Fibroblast of lung (primary cell): ENCODE data around the gene EFNA5. TPM values are rescaled to one million over a fixed set of nuclear protein-coding genes. Genes with fewer than 3 reads are reported as not detected.
A peak's percentile ranks its signal among the peaks of the same experiment; 100 is the strongest.

Experiments
- DNase-seq, 2 donors: peaks; one replicate each; pipeline versions ENCODE4 v3.0.0 to v3.0.0-alpha.2; 2010; ENCODE audit warnings: low read depth in 2 of 2
- H2AFZ ChIP-seq: 2 replicates; pipeline ENCODE4 v1.5.1; 2012; ENCODE audit warnings: low read length, control low read depth, inconsistent platforms
- H3K27ac ChIP-seq: 2 replicates; pipeline ENCODE4 v1.5.1; 2011; ENCODE audit warnings: low read length, control low read depth; ENCODE audit not compliant: insufficient read depth
- H3K27me3 ChIP-seq: 2 replicates; pipeline ENCODE4 v1.5.1; 2011; ENCODE audit warnings: mild to moderate bottlenecking, low read length; ENCODE audit not compliant: control insufficient read depth, insufficient read depth
- H3K36me3 ChIP-seq: 2 replicates; pipeline ENCODE4 v1.5.1; 2011; ENCODE audit warnings: low read length; ENCODE audit not compliant: control insufficient read depth, insufficient read depth
- H3K4me1 ChIP-seq: 2 replicates; pipeline ENCODE4 v1.5.1; 2011; ENCODE audit warnings: low read length; ENCODE audit not compliant: control insufficient read depth, insufficient read depth; ENCODE audit errors: extremely low read depth
- H3K4me2 ChIP-seq: 2 replicates; pipeline ENCODE4 v1.5.1; 2011; ENCODE audit warnings: low read length, control low read depth; ENCODE audit not compliant: insufficient read depth; ENCODE audit errors: extremely low read depth
- H3K4me3 ChIP-seq, 4 experiments: fragments of 200-600 bp in 1 of 4; sonication (generic) in 1 of 4; replicated peaks in 1 of 4; 2 replicates each; pipeline ENCODE4 v1.5.1; 2011 to 2016; ENCODE audit warnings: low read length in 4 of 4, low read depth in 3 of 4, mild to moderate bottlenecking in 3 of 4, control low read depth in 2 of 4, inconsistent platforms in 1 of 4, mixed read lengths in 1 of 4; ENCODE audit not compliant: insufficient read depth in 1 of 4; ENCODE audit errors: control extremely low read depth in 1 of 4
- H3K79me2 ChIP-seq: 2 replicates; pipeline ENCODE4 v1.5.1; 2012; ENCODE audit warnings: mild to moderate bottlenecking, low read length, inconsistent platforms; ENCODE audit not compliant: control insufficient read depth, insufficient read depth
- H3K9ac ChIP-seq: 2 replicates; pipeline ENCODE4 v1.5.1; 2011; ENCODE audit warnings: mild to moderate bottlenecking, low read length, control low read depth; ENCODE audit not compliant: insufficient read depth
- H3K9me3 ChIP-seq: 2 replicates; pipeline ENCODE4 v1.5.1; 2012; ENCODE audit warnings: low read depth, low read length; ENCODE audit not compliant: control insufficient read depth, insufficient read depth
- H4K20me1 ChIP-seq: 2 replicates; pipeline ENCODE4 v1.5.1; 2011; ENCODE audit warnings: low read length; ENCODE audit not compliant: control insufficient read depth, insufficient read depth; ENCODE audit errors: extremely low read depth
- CTCF ChIP-seq, 2 donors: IDR thresholded peaks in 1 of 2; conservative IDR thresholded peaks in 1 of 2; 1 replicate in 1 of 2; 2 replicates in 1 of 2; pipeline ENCODE4 v1.5.1; 2011 to 2012; ENCODE audit warnings: low read length in 2 of 2, control low read depth in 1 of 2, inconsistent platforms in 1 of 2, low read depth in 1 of 2, mild to moderate bottlenecking in 1 of 2
- EZH2 ChIP-seq: IDR thresholded peaks from 2 replicates; pipeline ENCODE4 v1.5.1; 2012; ENCODE audit warnings: low read length, control low read depth, mild to moderate bottlenecking; ENCODE audit errors: missing control alignments
- polyA plus RNA-seq, 2 donors: library from polyadenylated mRNA; depleted of rRNA in 1 of 2; stranded (reverse) in 1 of 2; unstranded in 1 of 2; fragments of >200 nt; gene quantifications; 2 replicates each; pipeline ENCODE4 v1.2.1, GENCODE V29; 2011 to 2012; ENCODE audit warnings: missing spikeins in 1 of 2
- total RNA-seq: library from RNA; depleted of rRNA; stranded (reverse); fragments of >200 nt; gene quantifications from 2 replicates; pipeline ENCODE4 v1.2.1, GENCODE V29; 2014

The EFNA5 gene
- total and polyA plus RNA-seq, 2 donors (not counting 1 experiment from before 2014, with no cell fraction given): 3.5 to 3.7 TPM

- no peak overlapping the region for H3K4me2 ChIP-seq
- no peak for TF ChIP-seq EZH2
- no peaks in the 10 kb centered on the region for H3K36me3 ChIP-seq
- H3K79me2 ChIP-seq: no peaks in the 10 kb centered on the region
- H3K27me3 ChIP-seq: no peaks in the 10 kb centered on the region
- H3K27ac ChIP-seq: no peak overlapping the region
- peaks cover 8% of the 10 kb centered on the region for H3K4me1 ChIP-seq
- H3K9me3 ChIP-seq: no peaks in the 10 kb centered on the region
- peak in 1 of 2 donors; percentile 75 for DNase-seq
- no peak overlapping the region for H2AFZ ChIP-seq
- H3K9ac ChIP-seq: no peak overlapping the region
- H3K4me3 ChIP-seq: no peak overlapping the region
- H4K20me1 ChIP-seq: no peaks in the 10 kb centered on the region
Observed at GRCh38 chr5:107555425-107556090, 115.2 kb downstream of the EFNA5 start.

GRCh38 chr5:107554776-107555424, 115.8 kb downstream of the EFNA5 start:
- Histone ChIP-seq H4K20me1 (no peaks in the 10 kb centered on the region), H3K79me2 (no peaks in the 10 kb centered on the region), H3K4me3 (no peak overlapping the region), H3K4me2 (peak overlapping the region; percentile 55), H3K9me3 (no peaks in the 10 kb centered on the region), H3K27me3 (no peaks in the 10 kb centered on the region), H3K9ac (no peak overlapping the region), H3K4me1 (peaks cover 8% of the 10 kb centered on the region), H3K36me3 (no peaks in the 10 kb centered on the region), H2AFZ (no peak overlapping the region), H3K27ac (no peak overlapping the region)
- DNase-seq: no peak
- no peak for TF ChIP-seq EZH2
- no peak for TF ChIP-seq CTCF (conservative IDR thresholded peaks at IDR 0.05 in 1 of 2, IDR thresholded peaks at IDR 0.05 in 1 of 2; ENCODE audit: low read depth in 1 of 2, low read length in 2 of 2)

GRCh38 chr5:107553117-107553555, 117.6 kb downstream of the EFNA5 start:
- Histone ChIP-seq H3K4me3 (no peak overlapping the region), H3K27ac (no peak overlapping the region), H2AFZ (no peak overlapping the region), H3K36me3 (no peaks in the 10 kb centered on the region), H3K4me2 (no peak overlapping the region), H3K27me3 (no peaks in the 10 kb centered on the region), H4K20me1 (no peaks in the 10 kb centered on the region), H3K9ac (no peak overlapping the region), H3K4me1 (peaks cover 8% of the 10 kb centered on the region), H3K9me3 (no peaks in the 10 kb centered on the region), H3K79me2 (no peaks in the 10 kb centered on the region)
- no peak for TF ChIP-seq EZH2
- TF ChIP-seq CTCF (conservative IDR thresholded peaks at IDR 0.05 in 1 of 2, IDR thresholded peaks at IDR 0.05 in 1 of 2; ENCODE audit: low read depth in 1 of 2, low read length in 2 of 2): no peak
- DNase-seq: peak in 1 of 2 donors; percentile 55
